Measurements from ENCODE around the gene ADAMTS17.

ADAMTS17 gene

GRCh38 chr15:100129677-100130076 lies 212.1 kb downstream of the ADAMTS17 start:
- H3K4me3 ChIP-seq (ENCODE audit: low read length) = no peak overlapping the region
- DNase-seq (ENCODE audit: low read depth, low spot score) = no peak

GRCh38 chr15:100125401-100126191 lies 216.2 kb downstream of the ADAMTS17 start:
- no peak for DNase-seq (ENCODE audit: low read depth, low spot score)
- no peak overlapping the region for H3K4me3 ChIP-seq (ENCODE audit: low read length)

- H3K4me3 ChIP-seq (ENCODE audit: low read length) = no peak overlapping the region
- no peak for DNase-seq (ENCODE audit: low read depth, low spot score)
These were observed 216.8 kb downstream of the ADAMTS17 start for GRCh38 chr15:100124936-100125335.

- no peak for DNase-seq (ENCODE audit: low read depth, low spot score)
These were observed 217.4 kb downstream of the ADAMTS17 start for GRCh38 chr15:100124361-100124760.

GRCh38 chr15:100123611-100124010 lies 218.2 kb downstream of the ADAMTS17 start:
- no peak for DNase-seq (ENCODE audit: low read depth, low spot score)
- no peak overlapping the region for H3K4me3 ChIP-seq (ENCODE audit: low read length)

More at GRCh38 chr15:100124361-100124760, 217.4 kb downstream of the ADAMTS17 start:
- H3K4me3 ChIP-seq (ENCODE audit: low read length) = no peak overlapping the region

- no peak for DNase-seq (ENCODE audit: low read depth, low spot score)
- no peak overlapping the region for H3K4me3 ChIP-seq (ENCODE audit: low read length)
These were observed 220.5 kb downstream of the ADAMTS17 start for GRCh38 chr15:100121285-100121684.

- no peak overlapping the region for H3K4me3 ChIP-seq (ENCODE audit: low read length)
- DNase-seq (ENCODE audit: low read depth, low spot score) = no peak
These were observed 221.7 kb downstream of the ADAMTS17 start for GRCh38 chr15:100120111-100120510.

GRCh38 chr15:100118546-100118945 lies 223.2 kb downstream of the ADAMTS17 start:
- H3K4me3 ChIP-seq (ENCODE audit: low read length) = no peak overlapping the region
- no peak for DNase-seq (ENCODE audit: low read depth, low spot score)

GRCh38 chr15:100116416-100117190 lies 225.2 kb downstream of the ADAMTS17 start:
- no peak overlapping the region for H3K4me3 ChIP-seq (ENCODE audit: low read length)
- DNase-seq (ENCODE audit: low read depth, low spot score) = peak; percentile 61

GRCh38 chr15:100115711-100116090 lies 226.1 kb downstream of the ADAMTS17 start:
- no peak for DNase-seq (ENCODE audit: low read depth, low spot score)
- no peak overlapping the region for H3K4me3 ChIP-seq (ENCODE audit: low read length)

GRCh38 chr15:100115066-100115710 lies 226.6 kb downstream of the ADAMTS17 start:
- no peak overlapping the region for H3K4me3 ChIP-seq (ENCODE audit: low read length)
- DNase-seq (ENCODE audit: low read depth, low spot score) = no peak

GRCh38 chr15:100114571-100114970 lies 227.2 kb downstream of the ADAMTS17 start:
- no peak for DNase-seq (ENCODE audit: low read depth, low spot score)
- H3K4me3 ChIP-seq (ENCODE audit: low read length) = no peak overlapping the region

- DNase-seq (ENCODE audit: low read depth, low spot score) = no peak
- H3K4me3 ChIP-seq (ENCODE audit: low read length) = no peak overlapping the region
These were observed 227.7 kb downstream of the ADAMTS17 start for GRCh38 chr15:100114100-100114499.

GRCh38 chr15:100113351-100114080 lies 228.3 kb downstream of the ADAMTS17 start:
- no peak overlapping the region for H3K4me3 ChIP-seq (ENCODE audit: low read length)
- no peak for DNase-seq (ENCODE audit: low read depth, low spot score)

- no peak overlapping the region for H3K4me3 ChIP-seq (ENCODE audit: low read length)
- no peak for DNase-seq (ENCODE audit: low read depth, low spot score)
These were observed 229.0 kb downstream of the ADAMTS17 start for GRCh38 chr15:100112636-100113305.

GRCh38 chr15:100112061-100112420 lies 229.7 kb downstream of the ADAMTS17 start:
- no peak for DNase-seq (ENCODE audit: low read depth, low spot score)

GRCh38 chr15:100111125-100112060 lies 230.4 kb downstream of the ADAMTS17 start:
- H3K4me3 ChIP-seq (ENCODE audit: low read length) = peak overlapping the region; percentile 3; the same call in 1 of the 2 replicates
- peak; percentile 85 for DNase-seq (ENCODE audit: low read depth, low spot score)

More at GRCh38 chr15:100112061-100112420, 229.7 kb downstream of the ADAMTS17 start:
- peak overlapping the region; percentile 3; the same call in 1 of the 2 replicates for H3K4me3 ChIP-seq (ENCODE audit: low read length)

All from Jurkat, Clone E6-1 (cell line).